HT1080 (cell line): Measurements from ENCODE around the gene PRDX2. TPM values are rescaled to one million over a fixed set of nuclear protein-coding genes. Genes with fewer than 3 reads are reported as not detected.
"Not testable (repeated sequence)": the region's sequence is repeated elsewhere in the genome, so short reads cannot be mapped to it uniquely, and the experiment has no call there.

Experiments used
- DNase-seq: peaks from one replicate; pipeline ENCODE4 v3.0.0-alpha.2; 2015; ENCODE audit warnings: low read depth
- polyA plus RNA-seq, 2 experiments: library from polyadenylated mRNA; depleted of rRNA; stranded (reverse); fragments of >200 nt; gene quantifications; 2 replicates each; pipeline ENCODE4 v1.2.3, GENCODE V29; 2015
- total RNA-seq: library from RNA; depleted of rRNA; stranded (reverse); fragments of >200 nt; shearing (Covaris generic); gene quantifications from 2 replicates; pipeline ENCODE4 v1.2.3, GENCODE V29; 2014; rRNA removed

The PRDX2 gene
- 88.6 and 94.3 TPM in 2 replicates for total RNA-seq
- 110 and 115 TPM in 2 replicates for polyA plus RNA-seq (2015; cell fraction: cytosol; rRNA removed)
- polyA plus RNA-seq (2015; cell fraction: nucleus; rRNA removed): 72.9 and 85.9 TPM in 2 replicates

- no peak for DNase-seq
Observed at GRCh38 chr19:12801466-12802266, at the start of gene PRDX2, which contains the start of gene THSD8. TSS of gene PRDX2 (minus strand) at chr19:12801800. CDS start at chr19:12801261, 539 bp downstream. TSS of gene THSD8 (plus strand) at chr19:12802069. CDS start at chr19:12802072, 3 bp downstream.

DNA sequence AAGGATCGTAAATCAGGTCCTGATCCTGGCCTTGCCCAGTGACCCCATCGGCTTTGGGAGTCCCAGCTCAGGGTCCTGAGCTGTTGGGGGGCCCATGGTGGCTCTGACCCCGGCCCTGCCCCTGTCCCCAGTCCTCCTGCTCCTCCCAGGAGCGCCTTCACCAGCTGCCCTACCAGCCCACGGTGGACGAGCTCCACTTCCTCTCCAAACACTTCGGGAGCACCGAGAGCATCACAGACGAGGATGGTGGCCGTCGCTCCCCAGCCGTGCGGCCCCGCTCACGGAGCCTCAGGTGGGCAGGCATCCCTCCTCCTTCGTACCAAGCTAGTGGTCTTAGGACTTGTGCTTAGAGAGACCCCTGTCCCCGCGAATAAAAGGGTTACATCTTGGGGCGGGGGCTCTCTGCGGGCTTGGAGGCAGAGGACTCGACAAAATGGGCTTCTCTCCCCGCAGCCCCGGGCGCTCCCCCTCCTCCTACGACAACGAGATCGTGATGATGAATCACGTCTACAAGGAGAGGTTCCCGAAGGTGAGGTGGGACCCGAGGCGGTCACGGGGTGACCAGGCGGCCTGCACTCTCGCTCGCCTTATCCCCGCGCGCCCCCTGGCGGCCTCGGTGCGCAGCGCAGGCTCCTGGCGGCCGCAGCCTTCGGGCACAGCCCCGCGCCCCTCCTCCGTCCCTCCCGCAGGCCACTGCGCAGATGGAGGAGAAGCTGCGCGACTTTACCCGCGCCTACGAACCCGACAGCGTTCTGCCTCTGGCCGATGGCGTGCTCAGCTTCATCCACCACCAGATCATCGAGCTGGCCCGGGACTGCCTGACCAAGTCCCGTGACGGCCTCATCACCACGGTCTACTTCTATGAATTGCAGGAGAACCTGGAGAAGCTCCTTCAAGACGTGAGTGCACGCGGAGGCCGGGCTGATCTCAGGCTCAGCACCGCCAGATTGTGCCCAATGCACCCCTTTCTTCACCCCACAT lies 45.8 kb upstream of the PRDX2 start:
- DNase-seq: peak; percentile 80

DNA sequence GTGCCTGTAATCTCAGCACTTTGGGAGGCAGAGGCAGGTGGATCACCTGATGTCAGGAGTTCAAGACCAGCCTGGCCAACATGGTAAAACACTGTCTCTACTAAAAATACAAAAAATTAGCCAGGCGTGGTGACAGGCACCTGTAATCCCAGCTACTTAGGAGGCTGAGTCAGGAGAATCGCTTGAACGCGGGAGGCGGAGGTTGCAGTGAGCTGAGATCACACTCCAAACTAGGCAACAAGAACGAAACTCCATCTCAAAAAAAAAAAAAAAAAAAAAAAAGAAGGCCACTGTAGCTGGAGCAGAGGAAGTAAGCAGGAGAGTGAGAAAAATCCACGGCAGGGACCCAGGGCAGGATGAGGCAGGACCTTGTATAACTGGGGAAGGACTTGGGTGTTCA lies 45.0 kb upstream of the PRDX2 start:
- not testable (repeated sequence) for DNase-seq

GRCh38 chr19:12843999-12844732 lies 42.6 kb upstream of the PRDX2 start:
- DNase-seq: no peak

DNA sequence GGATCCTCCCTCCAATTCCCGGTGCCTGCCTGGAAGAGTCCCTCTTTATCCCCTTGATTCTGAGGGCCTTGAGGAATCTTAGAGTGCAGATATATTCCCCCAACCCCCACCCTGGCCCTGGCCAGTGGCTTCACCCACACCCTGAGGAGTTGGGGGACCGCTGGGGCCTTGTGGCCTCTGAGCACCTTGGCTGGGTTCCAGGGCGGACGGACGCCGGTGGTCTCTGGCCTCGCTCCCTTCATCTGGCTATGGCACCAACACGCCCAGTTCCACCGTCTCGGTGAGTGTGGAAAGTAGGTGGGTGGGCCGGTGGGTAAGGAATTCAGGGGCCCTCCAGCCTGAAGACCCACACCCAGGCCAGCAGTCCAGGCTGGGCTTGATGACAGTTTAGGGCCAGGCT lies 41.7 kb upstream of the PRDX2 start:
- DNase-seq: no peak

GRCh38 chr19:12842511-12842910 lies 40.9 kb upstream of the PRDX2 start:
- DNase-seq: no peak

DNA sequence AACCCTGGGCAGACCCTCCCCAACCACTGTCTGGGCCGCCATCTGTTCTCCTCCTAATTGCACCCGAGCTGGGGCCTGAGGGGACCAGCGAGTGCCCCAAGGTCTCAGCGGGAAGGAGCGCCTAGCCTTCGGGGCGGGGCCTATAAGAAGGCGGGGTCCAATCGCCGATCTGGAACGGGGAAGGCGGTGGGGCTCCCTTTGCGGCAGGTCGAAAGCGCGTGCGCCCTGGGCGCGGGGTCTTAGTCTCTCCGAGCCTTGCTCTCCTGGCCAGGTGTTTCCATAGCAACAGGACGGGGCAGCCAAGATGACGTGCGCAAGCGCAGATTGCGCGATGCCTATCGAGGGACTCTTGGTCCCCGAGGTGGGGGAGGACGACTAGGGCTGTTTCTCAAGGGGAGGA lies 39.5 kb upstream of the PRDX2 start:
- no peak for DNase-seq

DNA sequence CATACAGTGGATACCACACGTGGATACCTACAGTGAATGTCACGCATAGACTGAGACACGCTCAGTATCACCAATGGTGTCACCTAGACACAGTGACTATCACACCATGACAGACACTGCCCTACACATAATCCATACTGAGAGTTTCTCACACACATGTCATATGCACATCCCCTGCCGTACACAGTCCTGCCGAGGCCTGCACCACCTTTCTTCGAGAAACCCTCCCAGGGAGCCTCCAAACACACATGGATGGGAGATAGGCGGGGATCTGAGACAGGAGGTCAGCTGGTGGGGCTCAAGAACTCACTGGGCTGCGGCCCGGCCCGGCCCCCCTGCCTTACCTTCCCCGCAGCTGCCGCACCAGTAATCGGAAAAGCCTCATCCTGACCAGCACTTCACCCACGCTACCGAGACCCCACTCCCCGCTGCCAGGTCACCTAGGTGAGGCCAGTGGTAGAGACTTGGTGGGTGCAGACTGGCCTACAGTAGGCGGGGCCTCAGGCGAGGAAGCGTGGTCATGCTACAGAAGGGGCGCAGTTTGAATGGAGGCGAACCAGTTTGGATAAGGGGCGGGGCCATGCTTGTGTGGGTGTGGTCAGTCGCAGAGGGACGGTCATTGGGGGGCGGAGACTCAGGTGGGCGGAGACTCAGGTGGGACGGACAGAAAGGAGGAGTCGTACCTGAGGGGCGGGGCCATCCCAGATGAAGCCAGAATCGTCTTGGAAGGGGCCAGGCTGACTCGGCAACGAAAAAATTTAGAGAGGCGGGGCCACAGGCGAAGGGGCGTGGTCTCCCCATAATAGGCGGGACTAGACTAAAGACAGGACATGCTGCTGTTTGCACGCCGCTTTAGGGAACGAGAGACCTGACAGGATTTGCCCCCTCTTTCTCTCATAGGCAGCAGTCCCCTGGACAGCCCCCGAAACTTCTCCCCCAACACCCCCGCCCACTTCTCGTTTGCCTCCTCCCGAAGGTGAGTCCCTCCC lies 38.8 kb upstream of the PRDX2 start:
- peak; percentile 38 for DNase-seq

GRCh38 chr19:12838886-12839756 lies 37.5 kb upstream of the PRDX2 start:
- DNase-seq: no peak

DNA sequence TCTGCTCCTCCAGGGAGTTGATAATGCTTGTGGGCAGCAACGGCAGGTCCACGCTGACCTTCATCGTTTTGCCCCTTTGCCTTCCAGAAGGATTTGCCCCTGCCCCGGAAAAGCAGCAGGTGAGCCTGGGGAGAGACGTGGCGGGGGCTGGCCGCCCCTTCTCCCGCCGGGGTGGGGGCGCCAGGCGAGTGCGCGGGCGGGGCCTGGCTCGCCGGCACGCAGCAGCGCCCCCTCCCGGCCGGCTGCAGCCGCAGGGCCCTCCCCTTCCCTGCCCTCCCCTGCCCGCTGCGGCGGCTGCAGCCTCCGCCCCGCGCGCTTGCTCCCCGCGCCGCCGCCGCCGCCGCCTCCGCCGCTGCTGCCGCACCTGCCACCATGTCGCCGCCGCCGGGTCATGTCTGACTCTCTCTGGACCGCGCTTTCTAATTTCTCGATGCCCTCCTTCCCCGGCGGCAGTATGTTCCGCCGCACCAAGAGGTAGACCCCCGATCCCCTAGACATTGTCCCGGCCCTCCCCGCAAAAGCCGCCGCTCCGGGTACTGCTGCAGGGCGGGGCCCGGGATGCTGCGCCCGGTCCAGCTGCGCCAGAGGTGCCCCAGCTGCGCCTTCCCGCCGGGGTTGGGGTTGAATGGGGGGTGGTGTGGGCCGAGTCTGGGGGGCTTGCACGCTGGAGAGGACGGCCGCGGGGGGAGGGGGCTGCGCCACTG lies 36.7 kb upstream of the PRDX2 start, which contains the start of gene MAST1:
MAST1 (plus strand) TSS at position 334 of the 704 bp plus-strand sequence; CDS start at position 392, 58 bp downstream.
- DNase-seq: no peak

DNA sequence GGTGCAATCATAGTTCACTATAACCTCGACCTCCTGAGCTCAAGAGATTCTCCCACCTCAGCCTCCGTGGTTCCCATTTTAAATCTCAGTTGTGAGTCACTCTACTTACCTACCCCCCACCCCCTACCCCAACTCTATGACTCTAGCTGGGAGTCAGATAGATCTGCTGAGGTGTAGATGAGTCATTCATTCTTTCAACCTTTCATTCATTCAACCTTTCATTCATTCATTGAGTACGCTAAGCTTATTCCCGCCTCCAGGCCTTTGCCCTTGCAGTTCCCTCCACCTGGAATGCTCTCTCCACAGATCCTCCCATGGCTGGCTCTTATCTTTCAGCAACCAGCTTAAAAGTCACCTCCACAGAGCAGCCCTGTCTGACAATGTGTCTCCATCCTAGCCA lies 35.6 kb upstream of the PRDX2 start:
- peak; percentile 55 for DNase-seq

DNA sequence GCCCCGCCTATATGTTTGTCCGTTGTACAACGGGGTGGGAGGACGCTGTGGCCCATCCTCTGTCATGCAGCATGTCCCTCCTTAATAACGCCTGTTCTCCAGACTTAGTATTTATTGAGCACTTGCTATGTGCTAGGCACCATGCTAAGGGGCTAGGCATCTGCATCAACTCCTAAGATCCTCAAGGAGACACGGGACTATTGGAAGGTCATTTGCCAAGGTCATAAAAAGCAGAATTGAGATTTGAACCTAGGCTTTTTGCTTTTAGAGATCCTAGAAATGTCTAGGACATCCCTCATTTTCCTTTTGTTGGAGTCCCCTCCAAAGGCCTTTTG lies 34.9 kb upstream of the PRDX2 start:
- DNase-seq: no peak

DNA sequence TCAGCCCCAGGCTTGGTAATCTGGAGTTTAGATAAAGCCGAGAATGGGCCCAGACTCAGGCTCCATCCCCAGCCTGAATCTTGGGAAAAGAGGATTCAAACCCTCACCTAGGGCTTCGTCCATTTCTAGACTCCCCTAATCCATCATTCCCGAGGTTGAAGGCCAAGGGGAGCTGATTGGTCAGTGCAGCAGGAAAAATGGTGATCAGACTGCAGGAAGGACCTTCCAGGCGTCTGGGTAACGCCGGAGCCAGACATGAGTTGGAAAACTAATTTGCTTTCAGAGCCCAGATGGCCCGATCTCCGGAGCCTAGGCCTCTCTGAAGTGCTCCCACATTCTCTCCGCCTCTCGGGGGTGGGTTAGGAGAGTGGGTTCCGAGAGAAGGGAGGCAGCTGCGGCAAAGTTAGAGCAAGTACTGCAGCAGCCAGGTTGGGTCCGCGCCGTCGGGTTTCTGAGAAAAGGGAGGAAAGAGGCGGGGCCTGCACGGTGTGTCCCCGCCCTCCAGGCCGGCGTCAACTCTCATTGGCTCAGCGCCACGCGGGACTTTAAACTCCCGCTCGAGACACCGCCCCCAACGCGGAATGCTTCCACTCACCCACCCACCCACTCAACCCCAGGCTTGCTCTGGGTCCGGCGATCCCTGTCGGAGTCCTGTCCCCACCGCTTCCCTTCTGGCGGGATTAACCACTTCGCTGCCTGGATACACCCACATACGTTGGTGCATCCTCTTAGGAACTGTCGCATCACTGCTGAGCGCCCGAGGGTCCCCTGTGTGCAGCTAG lies 33.6 kb upstream of the PRDX2 start:
- no peak for DNase-seq

DNA sequence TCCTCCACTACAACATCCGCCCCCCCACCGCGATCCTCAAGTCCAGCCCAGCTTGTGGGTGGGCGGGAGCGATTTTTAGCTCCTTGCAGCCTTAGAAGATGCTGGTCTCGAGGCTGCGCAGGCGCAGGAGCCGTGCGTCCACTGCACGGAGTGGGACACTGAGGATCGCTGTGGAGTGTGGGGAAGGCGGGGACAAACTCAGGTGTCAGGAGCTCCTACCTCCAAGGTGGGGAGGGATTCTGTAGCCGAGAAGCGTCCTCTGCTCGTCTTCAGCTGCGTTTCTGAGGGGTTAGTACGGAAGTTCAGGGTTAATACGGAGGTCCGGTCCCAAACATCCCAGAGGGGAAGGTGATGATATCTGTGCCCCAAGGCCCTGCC lies 33.0 kb upstream of the PRDX2 start, which contains the start of gene RTBDN:
RTBDN (minus strand) TSS at position 14 of the 378 bp plus-strand sequence. CDS start 4,600 bp downstream, outside the sequence.
- DNase-seq: no peak

- no peak for DNase-seq
Observed at GRCh38 chr19:12833738-12834565, 32.4 kb upstream of the PRDX2 start.

- DNase-seq: no peak
Observed at GRCh38 chr19:12833418-12833737, 31.8 kb upstream of the PRDX2 start.

DNA sequence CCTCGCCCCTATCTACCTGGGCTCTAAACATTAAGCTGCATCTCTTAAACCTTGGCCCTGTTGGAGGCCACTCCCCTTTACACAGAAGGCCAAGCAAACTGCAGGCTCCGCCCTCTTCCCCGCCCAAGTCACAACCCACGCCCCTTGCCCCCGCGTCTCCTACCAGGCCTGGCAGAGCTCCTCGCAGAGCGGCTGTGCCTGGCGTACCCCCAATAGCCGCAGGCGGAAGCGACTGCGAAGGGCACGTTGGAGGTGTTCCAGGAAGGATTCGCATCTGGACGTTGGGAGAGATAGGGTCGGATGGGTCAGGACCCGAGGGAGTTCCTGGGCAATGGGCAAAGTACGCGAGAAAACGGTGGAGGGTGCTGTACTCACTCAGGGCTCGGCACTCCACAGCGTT lies 26.9 kb upstream of the PRDX2 start:
- DNase-seq: no peak
